A673 (cell line): Measurements from ENCODE around the gene ZC3H12D. TPM values are rescaled to one million over a fixed set of nuclear protein-coding genes. Genes with fewer than 3 reads are reported as not detected.

Experiments
- BruUV-seq: library from RNA; stranded (reverse); fragments of 400-500 nt; replicated peaks from 2 replicates; lab custom pipeline; 2021; lab: Mats Ljungman, UMichigan
- CTCF ChIA-PET: fragments of 300-600 bp; sonication (Branson Sonifier 250); formaldehyde crosslinking; loops from one replicate; lab custom pipeline; 2022; ENCODE audit warnings: antibody characterized with exemption; lab: Charles Lee
- POLR2A ChIA-PET: fragments of 300-600 bp; sonication (Branson Sonifier 250); formaldehyde crosslinking; loops from one replicate; lab custom pipeline; 2022; ENCODE audit warnings: antibody characterized with exemption; ENCODE audit not compliant: low non-redundant PET; lab: Charles Lee
- DNase-seq: peaks from one replicate; pipeline ENCODE4 v3.0.0-alpha.2; 2015; ENCODE audit warnings: low spot score
- H3K27ac ChIP-seq: fragments of 200-600 bp; sonication (generic); 2 replicates; pipeline ENCODE4 v1.5.1; 2016; ENCODE audit warnings: mixed run types, low read depth, mild to moderate bottlenecking, mixed read lengths, antibody characterized with exemption, low read length; ENCODE audit not compliant: poor library complexity, severe bottlenecking
- H3K27me3 ChIP-seq: fragments of 200-600 bp; sonication (generic); replicated peaks from 2 replicates; pipeline ENCODE4 v1.6.1; 2017; ENCODE audit warnings: mixed run types, low read depth, mild to moderate bottlenecking, mixed read lengths, antibody characterized with exemption, low read length; ENCODE audit not compliant: insufficient read depth, poor library complexity
- H3K36me3 ChIP-seq: fragments of 200-600 bp; sonication (generic); 2 replicates; pipeline ENCODE4 v1.6.1; 2016; ENCODE audit warnings: mixed run types, mild to moderate bottlenecking, mixed read lengths, antibody characterized with exemption, low read length; ENCODE audit not compliant: insufficient read depth, poor library complexity, severe bottlenecking
- H3K4me1 ChIP-seq: fragments of 200-600 bp; sonication (generic); 2 replicates; pipeline ENCODE4 v1.6.1; 2017; ENCODE audit warnings: mixed run types, mild to moderate bottlenecking, mixed read lengths, antibody characterized with exemption, low read length; ENCODE audit not compliant: insufficient read depth, poor library complexity, severe bottlenecking
- H3K4me3 ChIP-seq: fragments of 200-600 bp; sonication (generic); 2 replicates; pipeline ENCODE4 v1.5.1; 2016; ENCODE audit warnings: low read depth, mixed run types, mild to moderate bottlenecking, mixed read lengths, low read length; ENCODE audit not compliant: poor library complexity, severe bottlenecking
- H3K9me3 ChIP-seq: fragments of 200-600 bp; sonication (generic); 2 replicates; pipeline ENCODE4 v1.6.1; 2016; ENCODE audit warnings: mixed run types, low read depth, mild to moderate bottlenecking, mixed read lengths, antibody characterized with exemption, low read length; ENCODE audit not compliant: poor library complexity, severe bottlenecking
- CTCF ChIP-seq: fragments of 300-800, 200-600 bp; sonication (generic); conservative IDR thresholded peaks from 2 replicates; pipeline ENCODE4 v1.5.1; 2017; ENCODE audit warnings: low read depth, mild to moderate bottlenecking, antibody characterized with exemption, low read length, moderate library complexity, mixed read lengths
- EZH2 ChIP-seq: fragments of 200-600 bp; sonication (generic); IDR thresholded peaks from 2 replicates; pipeline ENCODE4 v1.6.1; 2017; ENCODE audit warnings: borderline replicate concordance, low read depth, mild to moderate bottlenecking, mixed read lengths, antibody characterized with exemption, low read length; ENCODE audit not compliant: poor library complexity, severe bottlenecking
- intact Hi-C: fragments of 100-400 bp; cut with micrococcal nuclease; formaldehyde crosslinking; loops from one replicate; pipeline ENCODE4 v1.10.0; 2022; ENCODE audit not compliant: unreplicated experiment
- total RNA-seq: library from RNA; stranded (reverse); gene quantifications from 2 replicates; pipeline ENCODE4 v1.2.3, GENCODE V29; 2021

Gene ZC3H12D
- total RNA-seq, 1 experiment from 2014 or later, result 0.30 TPM

- TF ChIP-seq CTCF (no peak), EZH2 (no peak)
- intact Hi-C loops, result no loop called here
- POLR2A ChIA-PET, result no interaction called here
Observed at GRCh38 chr6:149493761-149494320, 9.0 kb upstream of the ZC3H12D start.

GRCh38 chr6:149492798-149493343 is 8.1 kb upstream of the ZC3H12D start:
- no TSS peak for BruUV-seq
- Histone ChIP-seq H3K4me1 (no peaks in the 10 kb centered on the region), H3K9me3 (no peaks in the 10 kb centered on the region), H3K36me3 (no peaks in the 10 kb centered on the region), H3K27ac (no peak overlapping the region), H3K4me3 (no peak overlapping the region), H3K27me3 (no peaks in the 10 kb centered on the region)
- DNase-seq, result no peak
- CTCF ChIA-PET, result no interaction called here
- POLR2A ChIA-PET, result no interaction called here
- intact Hi-C loops, result no loop called here
- TF ChIP-seq EZH2 (no peak), CTCF (no peak)

More at GRCh38 chr6:149493761-149494320, 9.0 kb upstream of the ZC3H12D start:
- Histone ChIP-seq H3K27me3 (no peaks in the 10 kb centered on the region), H3K36me3 (no peaks in the 10 kb centered on the region), H3K4me1 (peaks cover 1% of the 10 kb centered on the region), H3K9me3 (no peaks in the 10 kb centered on the region), H3K4me3 (no peak overlapping the region), H3K27ac (no peak overlapping the region)
- no TSS peak for BruUV-seq
- CTCF ChIA-PET, result no interaction called here
- no peak for DNase-seq

GRCh38 chr6:149489967-149490366 is 5.2 kb upstream of the ZC3H12D start:
- DNase-seq, result no peak
- no peak for TF ChIP-seq EZH2
- no peak for TF ChIP-seq CTCF
- BruUV-seq, result no TSS peak
- H3K36me3 ChIP-seq, result no peaks in the 10 kb centered on the region
- no peaks in the 10 kb centered on the region for H3K27me3 ChIP-seq
- ChIA-PET POLR2A (no interaction called here), CTCF (no interaction called here)
- intact Hi-C loops, result no loop called here
- H3K27ac ChIP-seq, result no peak overlapping the region
- H3K4me1 ChIP-seq, result peaks cover 3% of the 10 kb centered on the region
- no peaks in the 10 kb centered on the region for H3K9me3 ChIP-seq
- no peak overlapping the region for H3K4me3 ChIP-seq
